GM19452 (cell line): Measurements from ENCODE around the gene ACP7.

Experiments
- ATAC-seq: cut with Tn5 transposase; IDR thresholded peaks from one replicate; pipeline ENCODE4 v1.9.1; 2021; ENCODE audit not compliant: unreplicated experiment

ACP7 gene

GRCh38 chr19:39146686-39147450 is 62.7 kb downstream of the ACP7 start:
- no peak for ATAC-seq

- no peak for ATAC-seq
These were observed 63.3 kb downstream of the ACP7 start for GRCh38 chr19:39147480-39147879.

GRCh38 chr19:39148939-39149529 is 64.9 kb downstream of the ACP7 start:
- no peak for ATAC-seq

GRCh38 chr19:39150235-39150634 is 66.1 kb downstream of the ACP7 start:
- ATAC-seq, result no peak

GRCh38 chr19:39150807-39151600 is 66.8 kb downstream of the ACP7 start:
- no peak for ATAC-seq

- ATAC-seq, result no peak
These were observed 67.9 kb downstream of the ACP7 start for GRCh38 chr19:39152066-39152465.

- no peak for ATAC-seq
These were observed 70.0 kb downstream of the ACP7 start for GRCh38 chr19:39154100-39154628.

GRCh38 chr19:39154629-39155100 is 70.5 kb downstream of the ACP7 start:
- ATAC-seq, result no peak

- ATAC-seq, result no peak
These were observed 71.0 kb downstream of the ACP7 start for GRCh38 chr19:39155114-39155700.

- ATAC-seq, result no peak
These were observed 71.6 kb downstream of the ACP7 start for GRCh38 chr19:39155741-39156140.

- no peak for ATAC-seq
These were observed 72.4 kb downstream of the ACP7 start for GRCh38 chr19:39156326-39157230.

GRCh38 chr19:39157275-39157996 is 73.3 kb downstream of the ACP7 start:
- ATAC-seq, result no peak

GRCh38 chr19:39157997-39158389 is 73.8 kb downstream of the ACP7 start:
- no peak for ATAC-seq

- ATAC-seq, result no peak
These were observed 74.6 kb downstream of the ACP7 start for GRCh38 chr19:39158646-39159260.

- no peak for ATAC-seq
These were observed 76.3 kb downstream of the ACP7 start for GRCh38 chr19:39160523-39160861.
